Measurements from ENCODE around the gene MCHR1. TPM values are rescaled to one million over a fixed set of nuclear protein-coding genes. Genes with fewer than 3 reads are reported as not detected.
A peak's percentile ranks its signal among the peaks of the same experiment; 100 is the strongest.

MCHR1 gene
- total RNA-seq, 1 experiment from 2014 or later, result not detected

DNA sequence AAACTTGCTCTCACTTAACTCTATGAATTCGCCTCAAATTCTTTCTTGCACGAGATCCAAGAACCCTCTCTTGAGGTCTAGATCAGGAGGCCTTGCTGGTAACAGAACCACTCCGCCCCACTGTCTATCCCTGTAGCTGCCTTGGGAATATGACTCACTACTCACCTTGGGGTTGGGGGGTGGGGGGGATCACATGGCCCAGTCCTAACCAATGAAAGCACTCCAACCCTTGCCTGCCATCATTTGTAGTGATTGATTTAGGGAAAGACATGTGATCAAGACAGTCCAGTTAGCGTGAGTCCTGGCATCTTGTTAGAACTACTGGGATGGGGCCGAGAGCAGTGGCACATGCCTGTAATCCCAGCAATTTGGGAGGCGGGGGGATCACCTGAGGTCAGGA lies 38.0 kb upstream of the MCHR1 start:
- Histone ChIP-seq H3K4me3 (replicated peaks in 1 of 2; ENCODE audit: low read depth in 1 of 2, low read length in 2 of 2) (no peak overlapping the region), H3K79me2 (ENCODE audit: insufficient read depth, low read length) (no peaks in the 10 kb centered on the region), H3K27ac (ENCODE audit: low read depth, low read length) (no peak overlapping the region), H3K27me3 (ENCODE audit: insufficient read depth, low read length) (no peaks in the 10 kb centered on the region), H3K4me2 (ENCODE audit: low read length) (peak overlapping the region; percentile 39), H3K9ac (ENCODE audit: low read length) (no peak overlapping the region), H2AFZ (ENCODE audit: low read depth, low read length, poor library complexity, severe bottlenecking) (no peak overlapping the region), H3K9me3 (ENCODE audit: control insufficient read depth in 1 of 2, insufficient read depth in 1 of 2, low read depth in 1 of 2, low read length in 2 of 2) (no peaks in the 10 kb centered on the region), H3K4me1 (ENCODE audit: control insufficient read depth in 1 of 2, insufficient read depth in 2 of 2, low read length in 2 of 2) (peaks cover 7 to 25% of the 10 kb centered on the region in 2 experiments; a peak in 3 of 4 replicates), H4K20me1 (ENCODE audit: insufficient read depth) (no peaks in the 10 kb centered on the region), H3K36me3 (ENCODE audit: control insufficient read depth in 1 of 2, insufficient read depth in 2 of 2, low read length in 2 of 2) (no peaks in the 10 kb centered on the region), H3K9me2 (ENCODE audit: insufficient read depth) (no peaks in the 10 kb centered on the region)
- BruUV-seq (replicated peaks), result no TSS peak
- ATAC-seq (peak; percentile 9), DNase-seq (ENCODE audit: low read depth, low spot score) (peak; percentile 56)
- CTCF ChIA-PET, result interaction anchor here (0.6 to 1.6 kb wide), 2 partner anchors 10 kb away, joined by 4 read pairs; no protein-coding TSS in a partner anchor
- RAD21 ChIA-PET (ENCODE audit: low non-redundant PET in 1 of 2, low total read pairs in 2 of 2, uncharacterized antibody in 2 of 2, unreplicated experiment in 2 of 2), result no interaction called here
- intact Hi-C loops (cut with micrococcal nuclease), result loop anchor here (10.0 kb wide), 1 partner anchor 266 kb away; the partner anchor contains the start of gene SGSM3
- POLR2A ChIA-PET, result interaction anchor here (0.8 kb wide), 1 partner anchor 11 kb away, joined by 3 read pairs; no protein-coding TSS in a partner anchor
- TF ChIP-seq SRF (IDR thresholded peaks at IDR 0.05; ENCODE audit: low read depth) (no peak), JUND (IDR thresholded peaks at IDR 0.05) (0 out of 2 replicates have a peak, but pooled peaks have one; percentile 21), MAX (IDR thresholded peaks at IDR 0.05) (0 out of 2 replicates have a peak, but pooled peaks have one; percentile 10), POLR2A (IDR thresholded peaks at IDR 0.05; ENCODE audit: borderline replicate concordance, extremely low read depth, insufficient read depth, insufficient read length) (no peak), FOSL1 (IDR thresholded peaks at IDR 0.05; ENCODE audit: low read depth) (peak; percentile 29; the same call in 1 of the 2 replicates), POLR2AphosphoS5 (IDR thresholded peaks at IDR 0.05; ENCODE audit: low read depth, low read length) (no peak), EGR1 (IDR thresholded peaks at IDR 0.05; ENCODE audit: low read depth) (no peak), ZNF274 (IDR thresholded peaks at IDR 0.05; ENCODE audit: low read depth, low read length) (no peak), CTCF (IDR thresholded peaks at IDR 0.05 in 2 of 3, conservative IDR thresholded peaks at IDR 0.05 in 1 of 3; ENCODE audit: borderline replicate concordance in 1 of 3, insufficient read depth in 1 of 3, low read depth in 2 of 3, low read length in 2 of 3) (no peak)
- TF ChIP-seq, protein P1, sequence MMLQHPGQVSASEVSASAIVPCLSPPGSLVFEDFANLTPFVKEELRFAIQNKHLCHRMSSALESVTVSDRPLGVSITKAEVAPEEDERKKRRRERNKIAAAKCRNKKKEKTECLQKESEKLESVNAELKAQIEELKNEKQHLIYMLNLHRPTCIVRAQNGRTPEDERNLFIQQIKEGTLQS (IDR thresholded peaks at IDR 0.05), result no peak
